CD8-positive, alpha-beta memory T cell (primary cell): Measurements from ENCODE around the gene IL18. TPM values are rescaled to one million over a fixed set of nuclear protein-coding genes. Genes with fewer than 3 reads are reported as not detected.

Experiments
- CTCF ChIA-PET: fragments of 350-600 bp; sonication (Branson Sonifier 250); formaldehyde crosslinking; loops from one replicate; lab custom pipeline; 2021; ENCODE audit warnings: antibody characterized with exemption; lab: Charles Lee
- POLR2A ChIA-PET: fragments of 350-600 bp; sonication (Branson Sonifier 250); formaldehyde crosslinking; loops from one replicate; lab custom pipeline; 2021; ENCODE audit warnings: antibody characterized with exemption; lab: Charles Lee
- DNase-seq, 5 donors: peaks; one replicate each; pipeline versions ENCODE4 v3.0.0 to v3.0.0-alpha.2; 2020 to 2022; ENCODE audit warnings: mixed read lengths in 1 of 5
- H3K27ac ChIP-seq: one replicate; pipeline ENCODE4 v1.7.0; 2013; ENCODE audit warnings: low read depth, mild to moderate bottlenecking, low read length, moderate library complexity
- H3K27me3 ChIP-seq: 2 replicates; pipeline ENCODE4 v1.7.0; 2013; ENCODE audit warnings: low read length, mild to moderate bottlenecking; ENCODE audit not compliant: insufficient read depth, poor library complexity, severe bottlenecking
- H3K36me3 ChIP-seq: 2 replicates; pipeline ENCODE4 v1.7.0; 2013; ENCODE audit warnings: mild to moderate bottlenecking, low read length, moderate library complexity; ENCODE audit not compliant: insufficient read depth
- H3K4me1 ChIP-seq: 2 replicates; pipeline ENCODE4 v1.7.0; 2013; ENCODE audit warnings: mild to moderate bottlenecking, low read length, moderate library complexity; ENCODE audit not compliant: insufficient read depth
- H3K4me3 ChIP-seq: 2 replicates; pipeline ENCODE4 v1.7.0; 2013; ENCODE audit warnings: mild to moderate bottlenecking, low read length
- H3K9me3 ChIP-seq: 2 replicates; pipeline ENCODE4 v1.7.0; 2013; ENCODE audit warnings: mild to moderate bottlenecking, low read length
- H3K27ac Mint-ChIP-seq, 8 donors: one replicate each; pipeline ENCODE4 v1.8.0; 2020 to 2021; ENCODE audit warnings: mixed read lengths in 8 of 8, mild to moderate bottlenecking in 6 of 8, inconsistent platforms in 3 of 8, moderate library complexity in 3 of 8
- H3K27me3 Mint-ChIP-seq, 2 donors: one replicate each; pipeline ENCODE4 v1.8.0; 2020 to 2021; ENCODE audit warnings: mixed read lengths in 2 of 2, mild to moderate bottlenecking in 1 of 2, moderate library complexity in 1 of 2
- H3K36me3 Mint-ChIP-seq, 3 donors: one replicate each; pipeline ENCODE4 v1.8.0; 2020 to 2021; ENCODE audit warnings: mixed read lengths in 3 of 3, inconsistent platforms in 1 of 3, mild to moderate bottlenecking in 1 of 3
- H3K4me1 Mint-ChIP-seq, 3 donors: one replicate each; pipeline ENCODE4 v1.8.0; 2020 to 2021; ENCODE audit warnings: mixed read lengths in 3 of 3, inconsistent platforms in 1 of 3, mild to moderate bottlenecking in 1 of 3
- H3K4me3 Mint-ChIP-seq, 7 donors: one replicate each; pipeline ENCODE4 v1.8.0; 2020 to 2021; ENCODE audit warnings: mixed read lengths in 7 of 7, mild to moderate bottlenecking in 6 of 7, moderate library complexity in 4 of 7, inconsistent platforms in 2 of 7
- H3K9me3 Mint-ChIP-seq, 5 donors: one replicate each; pipeline ENCODE4 v1.8.0; 2020 to 2022; ENCODE audit warnings: mixed read lengths in 5 of 5, mild to moderate bottlenecking in 3 of 5, moderate library complexity in 2 of 5, inconsistent platforms in 1 of 5
- polyA plus RNA-seq: library from polyadenylated mRNA; unstranded; fragments of 300-500 nt; fragmentation: Illumina TruSeq; gene quantifications from one replicate; pipeline ENCODE4 v1.2.3, GENCODE V29; 2021
- total RNA-seq, 2 experiments: library from RNA; stranded (reverse); gene quantifications; one replicate each; pipeline ENCODE4 v1.2.3, GENCODE V29; 2021

Gene IL18
- total and polyA plus RNA-seq, 3 experiments from 2014 or later: not detected

GRCh38 chr11:112178428-112178827 lies 14.5 kb upstream of the IL18 start:
- Mint-ChIP-seq H3K27me3 (peaks cover 4 to 29% of the 10 kb centered on the region in 2 donors), H3K36me3 (peaks cover 0 to 10% (median 2%) of the 10 kb centered on the region in 3 donors), H3K4me3 (no peak overlapping the region), H3K9me3 (peaks cover 0 to 3% (median 0%) of the 10 kb centered on the region in 5 donors), H3K27ac (no peak overlapping the region), H3K4me1 (peaks cover 11 to 14% (median 11%) of the 10 kb centered on the region in 3 donors)
- H3K4me1 ChIP-seq: no peaks in the 10 kb centered on the region
- CTCF ChIA-PET: no interaction called here
- no peak overlapping the region for H3K27ac ChIP-seq
- POLR2A ChIA-PET: no interaction called here
- no peaks in the 10 kb centered on the region for H3K9me3 ChIP-seq
- no peaks in the 10 kb centered on the region for H3K27me3 ChIP-seq
- H3K4me3 ChIP-seq: no peak overlapping the region
- no peaks in the 10 kb centered on the region for H3K36me3 ChIP-seq
- DNase-seq: no peak

- ChIA-PET CTCF (no interaction called here), POLR2A (interaction anchor here (0.6 kb wide), 1 partner anchor 1354 kb away, joined by 3 read pairs; no protein-coding TSS in a partner anchor)
- peaks cover 0 to 3% (median 0%) of the 10 kb centered on the region in 5 donors for H3K9me3 Mint-ChIP-seq
- no peak overlapping the region for H3K27ac Mint-ChIP-seq
- peaks cover 4 to 29% of the 10 kb centered on the region in 2 donors for H3K27me3 Mint-ChIP-seq
- H3K36me3 Mint-ChIP-seq: peaks cover 0 to 10% (median 2%) of the 10 kb centered on the region in 3 donors
- Histone ChIP-seq H3K27me3 (no peaks in the 10 kb centered on the region), H3K4me3 (no peak overlapping the region), H3K9me3 (no peaks in the 10 kb centered on the region), H3K27ac (no peak overlapping the region), H3K36me3 (no peaks in the 10 kb centered on the region), H3K4me1 (no peaks in the 10 kb centered on the region)
- no peak overlapping the region for H3K4me3 Mint-ChIP-seq
- peaks cover 11 to 14% (median 11%) of the 10 kb centered on the region in 3 donors for H3K4me1 Mint-ChIP-seq
- no peak for DNase-seq
Observed at GRCh38 chr11:112177589-112177988, 13.7 kb upstream of the IL18 start.

- CTCF ChIA-PET: no interaction called here
- peaks cover 11 to 14% (median 11%) of the 10 kb centered on the region in 3 donors for H3K4me1 Mint-ChIP-seq
- H3K4me1 ChIP-seq: no peaks in the 10 kb centered on the region
- H3K27ac Mint-ChIP-seq: no peak overlapping the region
- H3K4me3 Mint-ChIP-seq: no peak overlapping the region
- peaks cover 0 to 2% (median 0%) of the 10 kb centered on the region in 5 donors for H3K9me3 Mint-ChIP-seq
- peaks cover 4 to 29% of the 10 kb centered on the region in 2 donors for H3K27me3 Mint-ChIP-seq
- no peak overlapping the region for H3K4me3 ChIP-seq
- no peaks in the 10 kb centered on the region for H3K9me3 ChIP-seq
- peaks cover 0 to 10% (median 2%) of the 10 kb centered on the region in 3 donors for H3K36me3 Mint-ChIP-seq
- H3K27me3 ChIP-seq: no peaks in the 10 kb centered on the region
- no peak overlapping the region for H3K27ac ChIP-seq
- POLR2A ChIA-PET: no interaction called here
- no peak for DNase-seq
- H3K36me3 ChIP-seq: no peaks in the 10 kb centered on the region
Observed at GRCh38 chr11:112176077-112176476, 12.2 kb upstream of the IL18 start.

GRCh38 chr11:112175599-112175952 lies 11.7 kb upstream of the IL18 start:
- peaks cover 11 to 14% (median 11%) of the 10 kb centered on the region in 3 donors for H3K4me1 Mint-ChIP-seq
- peak overlapping the region in 6 of 7 donors; percentile 50 to 73 (median 64) for H3K4me3 Mint-ChIP-seq
- Histone ChIP-seq H3K9me3 (no peaks in the 10 kb centered on the region), H3K27ac (no peak overlapping the region), H3K4me3 (no peak overlapping the region), H3K36me3 (no peaks in the 10 kb centered on the region), H3K27me3 (no peaks in the 10 kb centered on the region), H3K4me1 (no peaks in the 10 kb centered on the region)
- peaks cover 4 to 25% of the 10 kb centered on the region in 2 donors for H3K27me3 Mint-ChIP-seq
- ChIA-PET CTCF (no interaction called here), POLR2A (no interaction called here)
- peak overlapping the region in 3 of 8 donors; percentile 29 to 82 (median 58) for H3K27ac Mint-ChIP-seq
- DNase-seq: no peak
- peaks cover 0 to 6% (median 0%) of the 10 kb centered on the region in 3 donors for H3K36me3 Mint-ChIP-seq
- no peaks in the 10 kb centered on the region for H3K9me3 Mint-ChIP-seq

- peaks cover 11 to 14% (median 11%) of the 10 kb centered on the region in 3 donors for H3K4me1 Mint-ChIP-seq
- peaks cover 4 to 22% of the 10 kb centered on the region in 2 donors for H3K27me3 Mint-ChIP-seq
- H3K36me3 Mint-ChIP-seq: peaks cover 0 to 5% (median 0%) of the 10 kb centered on the region in 3 donors
- Histone ChIP-seq H3K27ac (no peak within 1 kb of the TSS), H3K4me3 (no peak within 1 kb of the TSS), H3K9me3 (no peaks in the 10 kb centered on the region), H3K4me1 (no peaks in the 10 kb centered on the region), H3K27me3 (no peaks in the 10 kb centered on the region), H3K36me3 (no peaks in the 10 kb centered on the region)
- POLR2A ChIA-PET: no interaction called here
- peak within 1 kb of the TSS in 3 of 8 donors; percentile 29 to 82 (median 58) for H3K27ac Mint-ChIP-seq
- CTCF ChIA-PET: no interaction called here
- H3K9me3 Mint-ChIP-seq: no peaks in the 10 kb centered on the region
- DNase-seq: peak; percentile 5 to 59 (median 17)
- peak within 1 kb of the TSS; percentile 40 to 73 (median 61) for H3K4me3 Mint-ChIP-seq
Observed at GRCh38 chr11:112174789-112175598, 11.1 kb upstream of the IL18 start, which contains the start of gene BCO2. BCO2 (plus strand) TSS chr11:112175512; CDS start chr11:112175602, 90 bp downstream.

- POLR2A ChIA-PET: no interaction called here
- no peaks in the 10 kb centered on the region for H3K4me1 ChIP-seq
- Mint-ChIP-seq H3K4me1 (peaks cover 8 to 14% (median 11%) of the 10 kb centered on the region in 3 donors), H3K27ac (no peak overlapping the region), H3K9me3 (no peaks in the 10 kb centered on the region), H3K27me3 (peaks cover 4 to 14% of the 10 kb centered on the region in 2 donors), H3K36me3 (no peaks in the 10 kb centered on the region), H3K4me3 (no peak overlapping the region)
- no peak overlapping the region for H3K27ac ChIP-seq
- CTCF ChIA-PET: no interaction called here
- H3K27me3 ChIP-seq: no peaks in the 10 kb centered on the region
- no peaks in the 10 kb centered on the region for H3K9me3 ChIP-seq
- H3K36me3 ChIP-seq: no peaks in the 10 kb centered on the region
- no peak overlapping the region for H3K4me3 ChIP-seq
- DNase-seq: no peak
Observed at GRCh38 chr11:112173152-112173551, 9.3 kb upstream of the IL18 start.

- POLR2A ChIA-PET: no interaction called here
- H3K36me3 Mint-ChIP-seq: no peaks in the 10 kb centered on the region
- H3K4me1 ChIP-seq: no peaks in the 10 kb centered on the region
- no peak for DNase-seq
- no peaks in the 10 kb centered on the region for H3K9me3 ChIP-seq
- no peaks in the 10 kb centered on the region for H3K9me3 Mint-ChIP-seq
- no peak overlapping the region for H3K27ac Mint-ChIP-seq
- no peaks in the 10 kb centered on the region for H3K36me3 ChIP-seq
- CTCF ChIA-PET: no interaction called here
- H3K4me3 Mint-ChIP-seq: no peak overlapping the region
- H3K27me3 ChIP-seq: no peaks in the 10 kb centered on the region
- peaks cover 4 to 15% of the 10 kb centered on the region in 2 donors for H3K27me3 Mint-ChIP-seq
- no peak overlapping the region for H3K4me3 ChIP-seq
- peaks cover 8 to 14% (median 11%) of the 10 kb centered on the region in 3 donors for H3K4me1 Mint-ChIP-seq
- no peak overlapping the region for H3K27ac ChIP-seq
Observed at GRCh38 chr11:112172362-112172994, 8.6 kb upstream of the IL18 start.

GRCh38 chr11:112167145-112167544 lies 3.3 kb upstream of the IL18 start, which contains the start of gene TEX12:
TEX12 (plus strand) TSS chr11:112167372; CDS start chr11:112169269, 1,897 bp downstream.
- no peak within 1 kb of the TSS for H3K4me3 ChIP-seq
- no peaks in the 10 kb centered on the region for H3K4me1 ChIP-seq
- no peaks in the 10 kb centered on the region for H3K9me3 ChIP-seq
- H3K27me3 ChIP-seq: no peaks in the 10 kb centered on the region
- Mint-ChIP-seq H3K4me1 (no peaks in the 10 kb centered on the region), H3K27me3 (peaks cover 4 to 24% of the 10 kb centered on the region in 2 donors), H3K9me3 (no peaks in the 10 kb centered on the region), H3K27ac (peak within 1 kb of the TSS in 1 of 8 donors; percentile 68), H3K36me3 (peaks cover 0 to under 1% (median 0%) of the 10 kb centered on the region in 3 donors), H3K4me3 (no peak within 1 kb of the TSS)
- no peak for DNase-seq
- H3K36me3 ChIP-seq: no peaks in the 10 kb centered on the region
- ChIA-PET POLR2A (no interaction called here), CTCF (no interaction called here)
- no peak within 1 kb of the TSS for H3K27ac ChIP-seq
